Esophagus squamous epithelium (tissue), 4 donors: Measurements from ENCODE around the gene OST4.

Source experiments
- POLR2A ChIP-seq, 4 donors: fragments of 450-650 bp; IDR thresholded peaks; one replicate each; pipeline ENCODE4 v1.6.1; 2017; ENCODE audit warnings: antibody characterized with exemption in 4 of 4, mild to moderate bottlenecking in 4 of 4, moderate library complexity in 3 of 4
- TF ChIP-seq, protein P1 (sequence below), 6 experiments: fragments of 450-650 bp in 4 of 6; fragments of 200-600 bp in 2 of 6; sonication (generic) in 2 of 6; IDR thresholded peaks; one replicate each; pipeline ENCODE4 v1.5.1; 2016 to 2019; ENCODE audit warnings: antibody characterized with exemption in 6 of 6, mild to moderate bottlenecking in 4 of 6, moderate library complexity in 4 of 6

DNA sequence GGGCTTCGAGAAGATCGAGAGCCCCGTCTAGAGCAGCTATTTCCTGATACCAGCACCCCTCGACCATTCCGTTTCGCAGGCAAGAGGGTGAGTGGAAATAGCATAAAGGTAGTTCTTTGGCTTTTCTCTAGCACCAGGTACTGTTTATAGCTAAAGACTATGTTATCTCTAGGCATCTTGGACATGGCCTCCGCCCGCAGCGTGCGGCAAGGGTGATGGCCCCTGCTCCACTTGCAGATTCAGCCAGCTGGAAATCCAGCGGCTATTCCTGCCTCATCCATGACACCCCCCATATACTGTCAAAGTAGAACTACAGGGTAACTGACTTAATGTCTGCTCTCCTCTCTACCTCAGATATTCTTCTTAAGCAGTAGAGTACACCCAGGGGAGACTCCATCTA, 16.7 kb downstream of the OST4 start:
- no peak for TF ChIP-seq POLR2A (IDR thresholded peaks at IDR 0.05)
- TF ChIP-seq, protein P1, sequence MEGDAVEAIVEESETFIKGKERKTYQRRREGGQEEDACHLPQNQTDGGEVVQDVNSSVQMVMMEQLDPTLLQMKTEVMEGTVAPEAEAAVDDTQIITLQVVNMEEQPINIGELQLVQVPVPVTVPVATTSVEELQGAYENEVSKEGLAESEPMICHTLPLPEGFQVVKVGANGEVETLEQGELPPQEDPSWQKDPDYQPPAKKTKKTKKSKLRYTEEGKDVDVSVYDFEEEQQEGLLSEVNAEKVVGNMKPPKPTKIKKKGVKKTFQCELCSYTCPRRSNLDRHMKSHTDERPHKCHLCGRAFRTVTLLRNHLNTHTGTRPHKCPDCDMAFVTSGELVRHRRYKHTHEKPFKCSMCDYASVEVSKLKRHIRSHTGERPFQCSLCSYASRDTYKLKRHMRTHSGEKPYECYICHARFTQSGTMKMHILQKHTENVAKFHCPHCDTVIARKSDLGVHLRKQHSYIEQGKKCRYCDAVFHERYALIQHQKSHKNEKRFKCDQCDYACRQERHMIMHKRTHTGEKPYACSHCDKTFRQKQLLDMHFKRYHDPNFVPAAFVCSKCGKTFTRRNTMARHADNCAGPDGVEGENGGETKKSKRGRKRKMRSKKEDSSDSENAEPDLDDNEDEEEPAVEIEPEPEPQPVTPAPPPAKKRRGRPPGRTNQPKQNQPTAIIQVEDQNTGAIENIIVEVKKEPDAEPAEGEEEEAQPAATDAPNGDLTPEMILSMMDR (IDR thresholded peaks at IDR 0.05): no peak
